ENCODE results near the gene POM121C. TPM values are rescaled to one million over a fixed set of nuclear protein-coding genes. Genes with fewer than 3 reads are reported as not detected.
"Not testable (repeated sequence)": the region's sequence is repeated elsewhere in the genome, so short reads cannot be mapped to it uniquely, and the experiment has no call there.

The POM121C gene
- total RNA-seq, 2 experiments from 2014 or later = 82.2 to 87.3 TPM

DNA sequence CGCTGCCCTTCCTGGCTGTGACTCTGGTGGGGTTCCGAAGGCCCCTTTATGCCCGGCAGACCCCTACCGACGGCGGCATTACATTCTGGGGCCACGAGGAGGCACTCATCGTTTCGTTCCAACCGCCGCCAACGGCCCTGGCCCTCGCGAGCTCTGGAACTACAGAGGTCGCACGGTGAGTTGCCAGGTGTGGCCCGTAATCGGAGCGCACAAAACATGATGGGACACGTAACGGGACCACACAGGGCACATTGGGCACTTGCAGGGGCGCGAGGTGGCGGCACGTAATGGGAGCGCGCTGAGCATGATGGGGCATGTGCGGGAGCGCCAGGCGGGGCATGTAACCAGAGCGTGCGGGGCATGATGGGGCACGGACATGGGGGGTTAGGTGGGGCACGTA is 90.8 kb downstream of the POM121C start, which contains the start of gene TRIM73:
TRIM73 (plus strand) TSS at position 301 of the 400 bp plus-strand sequence. CDS start 3,305 bp downstream, outside the sequence.
- H3K36me3 Mint-ChIP-seq; H3K9me3 Mint-ChIP-seq; DNase-seq; POLR2A ChIA-PET; H3K4me1 Mint-ChIP-seq; H3K27me3 Mint-ChIP-seq; H3K27ac Mint-ChIP-seq; H3K4me3 Mint-ChIP-seq; ATAC-seq (ENCODE audit: low read depth): not testable (repeated sequence)

DNA sequence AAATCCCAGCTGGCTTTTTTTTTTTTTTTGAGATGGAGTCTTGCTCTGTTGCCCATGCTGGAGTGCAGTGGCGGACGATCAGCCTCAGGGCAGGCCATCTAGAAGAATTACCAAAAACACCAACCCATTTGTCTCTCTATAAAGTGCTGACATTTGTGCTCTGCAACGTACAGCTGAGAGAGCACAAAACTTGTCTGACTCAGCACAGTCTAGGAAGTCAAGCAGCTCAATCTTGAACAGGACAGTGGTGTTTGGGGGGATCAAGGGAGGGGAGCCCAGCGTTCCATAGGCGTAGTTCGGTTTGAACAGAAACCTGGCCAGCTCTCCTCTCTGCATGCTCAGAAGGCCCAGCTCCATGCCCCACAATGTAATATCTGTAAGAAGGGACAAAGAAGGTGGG is 92.9 kb downstream of the POM121C start:
- not testable (repeated sequence) for H3K36me3 Mint-ChIP-seq, DNase-seq

DNA sequence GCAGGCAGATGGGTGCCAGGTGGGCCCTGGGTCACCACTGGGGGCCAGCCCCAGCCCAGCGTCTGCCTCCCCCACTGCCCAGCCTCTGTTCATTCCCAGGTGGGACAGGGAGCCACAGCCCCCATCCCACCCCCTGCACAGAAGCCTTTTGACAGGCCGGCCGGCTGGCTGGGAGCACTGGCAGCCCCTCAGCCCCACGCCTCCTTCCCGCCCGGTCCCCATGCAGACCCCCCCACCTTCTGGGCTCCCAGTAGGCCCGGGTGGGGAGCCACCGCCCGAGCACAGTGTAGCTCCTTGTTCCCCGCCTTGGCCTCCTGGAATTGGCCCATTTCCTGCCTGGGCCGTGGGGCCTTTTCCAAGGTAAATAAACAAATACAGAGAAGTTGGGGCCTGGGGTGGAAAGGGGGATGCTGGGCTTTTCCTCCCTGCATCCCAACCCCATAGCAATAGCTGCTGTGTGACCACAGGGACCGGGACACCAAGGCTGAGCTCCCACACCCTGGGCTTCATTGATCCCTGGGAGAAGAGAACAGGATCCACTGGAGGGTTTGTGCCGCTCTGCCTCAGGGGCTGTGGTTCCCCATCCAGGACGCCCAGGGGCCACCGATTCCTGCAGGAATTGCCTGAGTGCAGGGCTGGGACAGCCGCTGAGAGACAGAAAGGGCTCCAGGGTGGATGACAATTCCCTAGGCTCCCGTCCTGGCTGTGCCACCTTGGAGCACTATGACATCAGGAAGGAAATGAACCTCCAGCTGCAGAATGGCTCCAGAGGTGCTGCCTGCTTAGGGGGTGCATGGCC is 111.4 kb downstream of the POM121C start:
- DNase-seq; H3K27me3 Mint-ChIP-seq; H3K4me1 Mint-ChIP-seq; H3K9me3 Mint-ChIP-seq; H3K27ac Mint-ChIP-seq; POLR2A ChIA-PET; ATAC-seq (ENCODE audit: low read depth); H3K36me3 Mint-ChIP-seq; H3K4me3 Mint-ChIP-seq: not testable (repeated sequence)

More for the DNA sequence above, 92.9 kb downstream of the POM121C start:
- POLR2A ChIA-PET; H3K9me3 Mint-ChIP-seq; H3K4me1 Mint-ChIP-seq; H3K27me3 Mint-ChIP-seq; ATAC-seq (ENCODE audit: low read depth); H3K27ac Mint-ChIP-seq; H3K4me3 Mint-ChIP-seq: not testable (repeated sequence)

DNA sequence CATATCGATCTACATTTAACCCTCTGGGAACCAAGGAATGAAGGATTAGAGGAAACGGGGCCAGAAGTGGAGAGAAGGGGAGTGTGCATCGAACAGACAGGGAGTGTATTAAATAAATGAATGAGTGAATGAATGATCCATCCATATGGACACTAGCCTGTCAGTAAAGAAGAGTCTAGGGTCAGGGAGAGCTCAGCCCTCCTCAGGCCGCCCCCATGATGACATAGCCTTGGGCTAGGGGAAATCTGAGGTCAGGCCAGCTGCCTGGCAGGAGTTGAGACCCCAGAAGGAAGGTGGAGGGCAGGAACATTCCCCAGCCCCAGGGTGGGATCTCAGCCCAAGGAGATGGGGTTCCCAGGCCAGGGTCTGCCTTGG is 112.0 kb downstream of the POM121C start:
- DNase-seq; H3K9me3 Mint-ChIP-seq; H3K27ac Mint-ChIP-seq; POLR2A ChIA-PET; H3K36me3 Mint-ChIP-seq; H3K4me1 Mint-ChIP-seq; H3K27me3 Mint-ChIP-seq; H3K4me3 Mint-ChIP-seq; ATAC-seq (ENCODE audit: low read depth): not testable (repeated sequence)

DNA sequence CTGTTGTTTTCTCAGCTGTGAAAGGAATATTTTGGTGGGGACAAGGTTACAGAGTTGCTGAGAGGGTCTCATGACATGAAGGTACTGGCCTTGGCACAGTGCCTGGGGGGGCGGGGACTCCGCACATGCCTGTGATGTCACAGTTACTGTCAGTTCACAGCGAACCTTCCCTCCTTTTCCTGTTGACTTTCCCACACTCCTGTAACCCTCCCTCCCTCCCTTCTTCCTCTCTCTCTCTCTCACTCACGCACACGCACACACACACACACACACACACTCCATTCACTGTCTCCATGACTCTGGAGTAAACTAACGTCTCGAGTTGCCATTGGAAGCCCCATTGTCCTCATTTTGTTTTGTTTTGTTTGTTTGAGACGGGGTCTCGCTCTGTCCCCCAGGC is 118.8 kb downstream of the POM121C start:
- H3K27ac Mint-ChIP-seq; ATAC-seq (ENCODE audit: low read depth); H3K36me3 Mint-ChIP-seq; H3K4me1 Mint-ChIP-seq; H3K27me3 Mint-ChIP-seq; H3K9me3 Mint-ChIP-seq; H3K4me3 Mint-ChIP-seq; DNase-seq; POLR2A ChIA-PET: not testable (repeated sequence)

Other genes starting within 250 kb of the POM121C start
- 10 to 100 TPM; 18.4 to 18.7 TPM for gene TRIM73, start 90.7 kb downstream of the POM121C start, total RNA-seq
- under 1 TPM in 1 of 2 experiments, not detected in 1; 0.14 TPM for gene SPDYE5, start 6.0 kb upstream of the POM121C start, total RNA-seq